Stimulated activated memory B cell treated with anti-CD40 and anti-IgM and Interleukin-4, amounts not matched to agents 10 μg/mL and 1 μg/mL and 100 μg/mL, for 72 hours (primary cell): ENCODE results near the gene ANKRD18A.
A peak's percentile ranks its signal among the peaks of the same experiment; 100 is the strongest.
"Not testable (repeated sequence)": the region's sequence is repeated elsewhere in the genome, so short reads cannot be mapped to it uniquely, and the experiment has no call there.

Source experiments
- ATAC-seq: fragments of 150-1000 bp; cut with Tn5 transposase; 2 replicates; pipeline ENCODE4 v1.10.0; 2021
- H3K27ac Mint-ChIP-seq: one replicate; pipeline ENCODE4 v1.8.0; 2022; ENCODE audit warnings: mild to moderate bottlenecking, mixed read lengths
- H3K27me3 Mint-ChIP-seq: one replicate; pipeline ENCODE4 v1.8.0; 2022; ENCODE audit warnings: mixed read lengths
- H3K36me3 Mint-ChIP-seq: one replicate; pipeline ENCODE4 v1.8.0; 2022; ENCODE audit warnings: mixed read lengths
- H3K4me1 Mint-ChIP-seq: one replicate; pipeline ENCODE4 v1.8.0; 2022; ENCODE audit warnings: mixed read lengths
- H3K4me3 Mint-ChIP-seq: one replicate; pipeline ENCODE4 v1.8.0; 2022; ENCODE audit warnings: mild to moderate bottlenecking, moderate library complexity, mixed read lengths
- H3K9me3 Mint-ChIP-seq: one replicate; pipeline ENCODE4 v1.8.0; 2022; ENCODE audit warnings: mixed read lengths

The ANKRD18A gene

DNA sequence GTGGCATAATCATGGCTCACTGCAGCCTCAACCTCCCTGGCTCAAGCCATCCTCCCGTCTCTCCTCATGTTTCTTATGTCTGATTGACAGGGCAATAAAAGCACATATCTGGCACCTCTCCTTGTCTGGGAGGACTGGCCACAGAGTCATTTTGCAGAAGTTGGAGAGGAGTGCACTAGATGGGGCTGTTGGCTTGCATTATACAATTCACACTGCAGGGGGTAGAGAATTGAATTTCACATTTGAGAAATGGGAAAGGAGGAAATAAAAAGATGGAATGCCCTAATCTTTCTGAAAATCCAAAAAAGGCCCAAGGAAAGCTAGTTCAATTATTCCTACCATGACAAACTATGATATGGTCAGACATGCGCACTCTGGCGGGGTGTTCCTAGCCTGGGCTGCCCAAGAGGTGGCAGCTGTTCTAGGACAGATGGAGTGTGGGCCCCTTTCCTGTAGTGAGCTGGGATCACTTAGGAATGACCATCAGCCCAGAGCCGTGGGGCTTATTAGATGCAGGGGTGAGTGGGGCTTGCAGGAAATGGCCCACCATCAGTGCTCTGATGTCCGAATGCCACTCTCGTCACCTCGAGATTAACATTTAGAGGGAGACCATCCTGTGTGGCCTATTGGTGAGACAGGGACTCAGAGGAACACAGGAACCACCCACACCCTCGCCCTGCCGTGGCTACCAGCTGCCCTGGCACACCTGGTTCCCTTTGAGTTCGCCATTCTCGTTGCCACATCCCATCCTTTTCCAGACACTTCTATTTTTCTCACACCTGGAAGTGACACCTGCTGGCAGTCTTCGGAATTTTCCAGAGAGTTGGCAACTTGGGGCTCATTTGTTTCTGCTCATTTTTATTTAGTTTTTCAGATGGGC is 21.8 kb upstream of the ANKRD18A start:
- no peak overlapping the region for H3K27ac Mint-ChIP-seq
- no peak for ATAC-seq
- H3K4me1 Mint-ChIP-seq: no peaks in the 10 kb centered on the region
- H3K36me3 Mint-ChIP-seq: no peaks in the 10 kb centered on the region
- H3K4me3 Mint-ChIP-seq: no peak overlapping the region
- H3K27me3 Mint-ChIP-seq: peaks cover 47% of the 10 kb centered on the region
- no peaks in the 10 kb centered on the region for H3K9me3 Mint-ChIP-seq

DNA sequence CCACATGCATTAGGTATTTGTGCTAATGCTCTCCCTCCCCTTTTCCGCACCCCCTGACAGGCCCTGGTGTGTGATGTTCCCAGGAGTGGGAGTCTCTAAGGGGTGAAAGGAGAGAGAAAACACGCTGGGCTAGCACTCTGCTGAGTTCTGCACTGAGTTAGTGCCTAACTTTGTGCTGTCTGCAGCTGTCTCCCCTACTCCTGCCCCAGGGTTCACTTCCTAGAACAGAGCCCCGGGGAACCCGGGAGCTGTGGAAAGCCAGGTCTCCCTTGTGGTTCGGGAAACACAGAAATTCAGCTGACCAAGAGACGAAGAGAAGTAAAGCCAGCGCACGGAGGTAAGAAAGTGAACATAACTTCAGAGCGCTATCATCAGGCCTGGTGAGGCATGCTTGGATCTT is 20.7 kb upstream of the ANKRD18A start:
- ATAC-seq: no peak
- no peak overlapping the region for H3K27ac Mint-ChIP-seq
- H3K4me1 Mint-ChIP-seq: no peaks in the 10 kb centered on the region
- no peak overlapping the region for H3K4me3 Mint-ChIP-seq
- H3K9me3 Mint-ChIP-seq: no peaks in the 10 kb centered on the region
- no peaks in the 10 kb centered on the region for H3K36me3 Mint-ChIP-seq
- peaks cover 51% of the 10 kb centered on the region for H3K27me3 Mint-ChIP-seq

DNA sequence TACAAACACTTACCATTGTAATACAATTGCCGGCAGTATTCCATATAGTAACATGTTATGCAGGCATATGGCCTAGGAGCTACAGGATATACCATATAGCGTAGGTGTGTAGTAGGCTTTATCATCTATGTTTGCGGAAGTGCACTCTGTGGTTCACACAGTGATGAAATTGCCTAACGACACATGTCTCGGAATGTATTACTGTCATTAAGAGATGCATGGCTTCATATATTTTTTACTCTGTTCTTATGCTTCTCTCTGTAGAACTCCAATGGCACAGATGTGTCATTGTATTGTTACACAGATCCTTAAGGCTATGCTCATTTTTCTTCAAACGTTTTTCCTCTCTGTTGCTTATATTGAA is 19.2 kb upstream of the ANKRD18A start:
- Mint-ChIP-seq H3K9me3 (no peaks in the 10 kb centered on the region), H3K27ac (no peak overlapping the region), H3K4me3 (no peak overlapping the region), H3K4me1 (no peaks in the 10 kb centered on the region), H3K36me3 (no peaks in the 10 kb centered on the region), H3K27me3 (peaks cover 57% of the 10 kb centered on the region)
- ATAC-seq: no peak

DNA sequence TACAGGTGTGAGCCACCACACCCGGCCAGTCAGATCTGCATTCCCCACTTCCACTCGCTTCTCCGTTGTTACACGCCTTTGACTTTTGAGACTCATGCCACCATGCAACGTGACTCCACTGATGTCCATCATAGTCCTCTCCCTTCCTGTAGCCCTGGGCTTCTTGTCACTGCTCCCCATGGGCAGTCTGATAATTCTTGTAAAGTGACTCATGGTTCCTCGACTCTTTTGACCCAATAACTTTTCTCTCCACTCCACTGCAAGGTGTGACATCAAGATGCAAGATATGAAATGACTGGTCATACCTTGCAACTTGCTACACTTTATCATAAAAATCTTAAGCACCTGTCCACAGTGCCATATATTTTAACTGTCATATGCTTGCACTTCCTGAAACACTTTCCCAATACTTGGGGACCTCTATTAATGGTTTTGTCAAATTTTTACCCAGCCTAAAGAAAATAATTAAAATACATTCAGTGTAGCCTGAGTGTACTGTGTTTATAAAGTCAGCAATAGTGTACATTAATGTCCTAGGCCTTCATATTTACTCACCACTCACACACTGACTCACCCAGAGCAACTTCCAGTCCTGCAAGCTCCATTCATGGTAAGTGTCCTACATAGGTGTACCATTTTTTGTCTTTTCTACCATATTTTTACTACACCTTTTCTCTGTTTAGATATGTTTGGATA is 18.6 kb upstream of the ANKRD18A start:
- Mint-ChIP-seq H3K27ac (no peak overlapping the region), H3K4me3 (no peak overlapping the region), H3K27me3 (peaks cover 53% of the 10 kb centered on the region), H3K4me1 (no peaks in the 10 kb centered on the region), H3K9me3 (no peaks in the 10 kb centered on the region), H3K36me3 (no peaks in the 10 kb centered on the region)
- ATAC-seq: no peak

DNA sequence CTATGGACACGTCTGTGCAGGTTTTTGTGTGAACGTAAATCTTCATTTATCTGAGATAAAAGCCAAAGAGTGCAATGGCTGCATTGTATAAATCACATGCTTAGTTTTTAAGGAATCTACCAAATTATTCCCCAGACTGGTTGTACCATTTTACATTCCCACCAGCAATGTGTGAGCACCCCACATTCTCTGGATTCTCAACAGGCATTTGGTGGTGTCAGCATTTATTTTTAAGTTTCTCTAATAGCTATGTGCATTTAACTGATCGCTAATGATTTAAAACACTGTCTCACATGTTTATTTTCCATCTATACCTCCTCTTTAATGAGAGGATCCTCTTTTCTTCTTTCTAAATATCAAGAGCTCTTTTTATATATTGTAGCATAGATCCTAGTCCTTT is 13.9 kb upstream of the ANKRD18A start:
- Mint-ChIP-seq H3K27ac (no peak overlapping the region), H3K4me1 (no peaks in the 10 kb centered on the region), H3K9me3 (no peaks in the 10 kb centered on the region), H3K36me3 (no peaks in the 10 kb centered on the region), H3K27me3 (peaks cover 23% of the 10 kb centered on the region), H3K4me3 (no peak overlapping the region)
- ATAC-seq: no peak

DNA sequence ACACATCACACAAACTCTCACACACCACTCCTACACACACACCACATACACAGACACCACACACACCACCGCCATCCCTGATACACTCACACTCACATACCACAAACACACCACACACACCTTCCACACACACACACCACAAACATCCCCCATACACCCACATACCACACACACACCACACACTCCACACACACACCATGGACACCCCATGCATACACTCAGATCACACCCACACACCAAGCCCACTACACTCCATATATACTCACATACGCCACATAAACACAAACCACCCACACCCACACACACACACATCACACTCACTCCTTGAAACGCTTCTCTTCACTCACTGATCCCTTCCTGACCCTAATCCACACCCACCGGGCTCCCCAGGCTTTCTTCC is 9.1 kb upstream of the ANKRD18A start:
- no peaks in the 10 kb centered on the region for H3K27me3 Mint-ChIP-seq
- H3K4me3 Mint-ChIP-seq: no peak overlapping the region
- no peaks in the 10 kb centered on the region for H3K36me3 Mint-ChIP-seq
- H3K4me1 Mint-ChIP-seq: no peaks in the 10 kb centered on the region
- ATAC-seq: peak; percentile 24
- peaks cover 6% of the 10 kb centered on the region for H3K9me3 Mint-ChIP-seq
- H3K27ac Mint-ChIP-seq: no peak overlapping the region

DNA sequence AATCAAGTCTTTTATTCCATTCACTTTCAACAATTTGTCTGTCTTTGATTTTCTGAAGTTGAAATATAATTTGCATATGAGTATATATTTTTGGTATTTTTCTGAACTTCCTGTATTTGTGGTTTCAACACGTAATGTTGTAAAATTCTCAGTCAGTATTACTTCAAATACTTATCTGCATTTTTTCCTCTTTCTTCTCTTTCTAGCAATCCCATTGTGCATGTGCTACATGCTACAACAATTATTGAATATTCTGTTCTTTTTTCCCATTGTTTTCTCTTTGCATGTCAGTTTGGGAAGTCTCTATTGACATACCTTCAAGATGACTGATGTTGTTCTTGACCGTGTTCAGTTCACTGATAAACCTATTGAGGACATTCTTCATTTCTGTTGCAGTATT is 5.6 kb upstream of the ANKRD18A start:
- ATAC-seq: no peak
- no peaks in the 10 kb centered on the region for H3K36me3 Mint-ChIP-seq

DNA sequence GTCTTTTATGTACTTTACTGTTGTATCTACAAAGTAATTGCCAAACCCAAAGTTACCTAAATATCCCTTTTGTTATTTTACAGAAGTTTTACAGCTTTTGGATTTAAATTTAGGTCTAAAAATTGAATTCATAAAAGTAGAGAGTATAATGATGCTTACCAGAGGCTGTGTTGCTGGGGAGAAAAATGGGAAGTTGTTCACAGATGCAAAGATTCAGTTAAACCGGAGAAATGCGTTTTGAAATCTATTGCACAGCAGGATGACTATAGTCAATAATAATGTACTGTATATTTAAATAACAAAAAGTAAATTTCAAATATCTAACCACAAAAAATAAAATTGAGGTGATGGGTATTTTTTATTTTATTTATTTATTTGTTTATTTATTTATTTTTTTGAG is 2.6 kb upstream of the ANKRD18A start:
- Mint-ChIP-seq H3K4me3 (peak overlapping the region; percentile 14), H3K27me3 (peaks cover 44% of the 10 kb centered on the region), H3K4me1 (peaks cover 22% of the 10 kb centered on the region), H3K9me3 (peaks cover 8% of the 10 kb centered on the region), H3K27ac (no peak overlapping the region), H3K36me3 (no peaks in the 10 kb centered on the region)
- ATAC-seq: no peak

More for the DNA sequence above, 5.6 kb upstream of the ANKRD18A start:
- Mint-ChIP-seq H3K27me3 (peaks cover 30% of the 10 kb centered on the region), H3K27ac (no peak overlapping the region), H3K4me1 (peaks cover 12% of the 10 kb centered on the region), H3K9me3 (peaks cover 8% of the 10 kb centered on the region), H3K4me3 (no peak overlapping the region)

DNA sequence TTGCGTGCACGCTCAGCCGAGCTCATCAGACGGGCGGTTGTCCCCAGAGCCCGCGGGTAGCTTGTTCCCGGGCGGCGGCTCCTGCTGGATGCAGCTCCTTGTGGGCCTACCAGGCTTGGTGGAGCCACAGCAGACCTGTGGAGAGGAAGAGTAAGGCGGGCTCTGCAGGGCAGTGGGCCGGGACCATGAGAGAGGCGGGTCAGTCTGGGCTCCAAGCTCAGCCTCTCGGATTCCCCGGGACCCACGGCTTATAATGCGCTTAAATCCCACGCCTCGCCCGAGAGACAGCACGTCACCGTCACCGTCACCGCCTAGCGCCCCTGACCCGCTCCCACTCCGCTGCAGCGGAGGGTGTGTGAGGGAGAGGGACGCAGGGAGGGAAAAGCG is 1.9 kb upstream of the ANKRD18A start:
- ATAC-seq: no peak
- H3K9me3 Mint-ChIP-seq: peaks cover 8% of the 10 kb centered on the region
- H3K4me1 Mint-ChIP-seq: peaks cover 22% of the 10 kb centered on the region
- H3K27ac Mint-ChIP-seq: no peak overlapping the region
- H3K4me3 Mint-ChIP-seq: peak overlapping the region; percentile 38
- H3K36me3 Mint-ChIP-seq: no peaks in the 10 kb centered on the region
- H3K27me3 Mint-ChIP-seq: peaks cover 44% of the 10 kb centered on the region

DNA sequence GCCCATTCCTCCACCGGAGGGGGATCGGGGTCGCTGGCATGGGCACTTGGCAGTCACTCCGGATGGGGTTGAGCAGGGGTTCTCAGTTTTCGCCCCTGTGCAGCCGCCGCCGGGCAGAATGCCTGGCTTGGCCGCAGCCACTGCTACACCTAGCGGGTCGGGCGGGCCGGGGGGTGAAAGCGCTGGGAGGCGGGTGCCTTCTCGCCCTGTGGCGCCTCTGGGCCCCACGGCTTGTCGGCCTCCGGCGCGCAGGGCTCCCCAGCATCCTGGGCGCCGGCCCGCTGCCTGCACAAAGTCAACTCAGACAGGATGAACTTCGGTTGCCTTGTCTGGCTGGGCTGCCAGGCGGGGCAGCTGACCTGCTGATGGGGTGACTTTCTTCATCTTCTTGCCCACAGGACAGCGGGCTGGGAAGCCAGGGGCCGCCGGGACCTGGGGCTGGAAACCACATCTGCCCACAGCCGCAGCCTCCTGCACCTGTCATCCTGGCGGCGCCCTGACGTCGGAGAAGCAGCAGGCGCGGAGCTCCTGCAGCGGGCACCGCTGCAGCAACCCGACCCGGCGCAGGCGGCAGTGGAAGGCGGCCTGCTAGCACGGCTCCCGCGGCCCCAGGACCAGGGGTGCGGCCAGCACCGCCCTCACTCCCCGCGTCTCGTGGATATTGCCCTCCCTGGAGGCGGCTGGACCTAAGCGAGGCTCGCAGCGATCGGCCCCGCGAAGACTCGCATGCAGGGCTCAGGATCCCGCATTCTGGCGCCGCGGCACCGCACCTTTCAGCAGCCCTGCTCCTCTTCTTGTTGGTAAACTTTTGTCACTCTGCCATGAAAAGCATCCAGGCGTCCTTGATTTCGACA is 1.3 kb upstream of the ANKRD18A start:
- H3K27me3 Mint-ChIP-seq: peaks cover 44% of the 10 kb centered on the region
- H3K9me3 Mint-ChIP-seq: peaks cover 8% of the 10 kb centered on the region
- peaks cover 22% of the 10 kb centered on the region for H3K4me1 Mint-ChIP-seq
- ATAC-seq: peak; percentile 46
- H3K36me3 Mint-ChIP-seq: no peaks in the 10 kb centered on the region
- H3K4me3 Mint-ChIP-seq: peak overlapping the region; percentile 83
- no peak overlapping the region for H3K27ac Mint-ChIP-seq

DNA sequence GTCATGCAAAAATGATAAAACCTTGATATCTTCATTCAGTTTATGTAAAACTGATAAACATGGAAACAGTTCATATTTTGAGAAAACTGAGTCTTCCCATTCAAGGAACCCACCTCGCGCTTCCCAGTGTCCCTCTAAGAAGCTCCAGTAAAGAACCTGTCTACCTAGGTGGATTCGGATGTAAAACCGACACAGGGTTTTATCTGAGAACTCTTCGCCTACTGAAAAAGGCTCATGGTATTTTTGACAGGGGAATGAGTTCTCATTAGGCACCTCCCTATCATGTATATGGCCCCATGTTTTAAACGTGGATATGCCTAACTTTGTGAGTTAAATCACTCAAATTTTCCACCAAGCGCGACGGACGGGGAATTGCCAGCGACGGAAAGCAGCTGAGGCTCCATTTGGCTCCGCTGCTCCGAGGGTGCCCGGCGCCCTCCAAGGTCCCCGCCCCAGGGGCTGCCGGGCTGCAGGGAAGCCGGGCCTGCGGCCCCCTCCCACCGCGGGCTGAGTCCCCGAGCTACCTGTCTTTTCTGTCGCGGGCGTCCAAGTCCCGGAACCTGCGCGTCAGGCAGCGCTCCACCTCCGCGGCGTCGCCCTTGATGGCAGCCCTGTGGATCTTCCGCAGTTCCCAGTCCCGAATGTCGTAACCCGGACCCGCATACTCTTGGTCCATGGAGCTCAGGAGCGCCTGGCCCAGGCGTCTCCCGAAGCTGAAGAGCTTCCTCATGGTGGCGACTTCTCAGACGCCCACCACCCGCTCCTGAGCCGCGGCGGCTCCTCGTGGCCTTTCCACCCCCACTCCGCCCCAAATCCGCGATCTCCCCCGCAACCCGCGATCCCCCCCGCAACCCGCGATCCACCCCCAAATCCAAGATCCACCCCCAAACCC is 594 bp downstream of the ANKRD18A start:
- Mint-ChIP-seq H3K27me3 (peaks cover 50% of the 10 kb centered on the region), H3K27ac (no peak overlapping the region), H3K4me3 (peak overlapping the region; percentile 83)

DNA sequence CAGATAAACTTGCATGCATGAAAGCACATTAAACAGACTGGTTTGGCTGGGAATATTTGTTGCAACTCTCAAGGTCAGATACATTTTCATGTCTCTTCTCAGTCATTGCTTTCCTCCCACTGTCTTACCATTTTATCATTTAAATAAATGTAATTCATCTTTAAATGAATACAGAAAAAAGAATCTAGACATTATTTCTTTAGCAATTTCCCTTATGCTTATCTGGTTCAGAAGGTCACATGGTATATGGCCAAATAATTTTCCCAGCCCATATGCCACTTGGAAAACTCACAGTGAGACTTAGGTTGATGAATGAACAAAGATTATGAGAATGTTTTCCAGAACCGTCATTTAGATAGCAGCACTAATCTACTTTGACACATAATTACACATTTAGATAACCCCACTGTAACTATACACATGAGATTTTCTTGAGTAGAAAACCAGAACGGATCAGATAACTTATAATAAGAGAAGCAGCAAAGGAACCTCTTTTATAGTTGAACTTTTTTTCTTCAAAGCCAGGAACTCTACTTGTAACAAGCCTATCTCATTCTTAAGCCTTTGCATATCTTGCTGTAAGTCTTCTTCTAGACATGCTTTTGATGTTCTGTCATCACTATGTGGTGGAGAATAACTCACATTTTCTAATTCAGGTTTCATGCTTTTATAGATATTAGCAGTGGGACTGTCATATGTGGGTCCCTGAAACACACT is 22.2 kb downstream of the ANKRD18A start:
- not testable (repeated sequence) for H3K4me3 Mint-ChIP-seq, ATAC-seq, H3K27ac Mint-ChIP-seq, H3K4me1 Mint-ChIP-seq, H3K9me3 Mint-ChIP-seq, H3K36me3 Mint-ChIP-seq
- H3K27me3 Mint-ChIP-seq: peaks cover 15% of the 10 kb centered on the region

More for the DNA sequence above, 594 bp downstream of the ANKRD18A start:
- Mint-ChIP-seq H3K9me3 (peaks cover 2% of the 10 kb centered on the region), H3K4me1 (peaks cover 22% of the 10 kb centered on the region), H3K36me3 (no peaks in the 10 kb centered on the region)
- ATAC-seq: no peak

DNA sequence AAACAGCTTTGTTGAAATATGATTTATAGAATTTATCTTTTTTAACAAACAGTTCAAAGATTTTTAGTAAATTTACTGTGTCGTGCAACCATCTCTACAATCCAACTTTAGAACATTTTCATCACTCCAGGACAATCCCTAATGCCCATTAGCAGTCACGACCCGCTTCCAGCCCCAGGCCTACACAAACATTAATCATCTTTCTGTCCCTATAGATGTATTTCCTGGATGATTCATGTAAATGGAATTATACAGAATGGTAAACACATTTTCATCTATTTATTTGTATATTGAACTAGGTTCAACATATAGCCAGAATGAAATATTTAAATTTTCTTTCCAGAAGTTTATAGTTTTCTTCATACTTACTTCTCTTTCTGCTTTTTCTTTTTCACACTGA is 25.3 kb downstream of the ANKRD18A start:
- H3K27ac Mint-ChIP-seq, H3K4me3 Mint-ChIP-seq, H3K36me3 Mint-ChIP-seq, H3K4me1 Mint-ChIP-seq, ATAC-seq, H3K9me3 Mint-ChIP-seq: not testable (repeated sequence)
- peaks cover 15% of the 10 kb centered on the region for H3K27me3 Mint-ChIP-seq
